Liver (tissue), 3 donors: ENCODE data around the gene RARG.

ENCODE experiments used
- ATF3 ChIP-seq: IDR thresholded peaks from 2 replicates; pipeline ENCODE4 v1.6.1; 2016; ENCODE audit warnings: antibody characterized with exemption
- CTCF ChIP-seq: fragments of 150-350 bp; IDR thresholded peaks from 2 replicates; pipeline ENCODE4 v1.5.1; 2017; ENCODE audit warnings: improper control_type of control experiment, low read depth, low read length; ENCODE audit not compliant: missing input control
- EGR1 ChIP-seq, 2 donors: IDR thresholded peaks; 2 replicates each; pipeline ENCODE4 v1.6.1; 2016 to 2018; ENCODE audit warnings: antibody characterized with exemption in 2 of 2, low read depth in 2 of 2
- FOXA1 ChIP-seq: IDR thresholded peaks from 2 replicates; pipeline ENCODE4 v1.6.1; 2016; ENCODE audit warnings: antibody characterized with exemption
- GABPA ChIP-seq, 2 donors: IDR thresholded peaks in 1 of 2; conservative IDR thresholded peaks in 1 of 2; 2 replicates each; pipeline ENCODE4 v1.6.1; 2016; ENCODE audit warnings: antibody characterized with exemption in 2 of 2, mild to moderate bottlenecking in 1 of 2, moderate library complexity in 1 of 2
- JUND ChIP-seq, 2 donors: IDR thresholded peaks; 2 replicates each; pipeline ENCODE4 v1.6.1; 2016; ENCODE audit warnings: antibody characterized with exemption in 2 of 2
- MAX ChIP-seq: IDR thresholded peaks from 2 replicates; pipeline ENCODE4 v1.6.1; 2016; ENCODE audit warnings: antibody characterized with exemption
- RAD21 ChIP-seq, 2 donors: IDR thresholded peaks; 2 replicates each; pipeline ENCODE4 v1.6.1; 2016; ENCODE audit warnings: antibody characterized with exemption in 2 of 2, mild to moderate bottlenecking in 2 of 2
- REST ChIP-seq: IDR thresholded peaks from 2 replicates; pipeline ENCODE4 v1.6.1; 2016; ENCODE audit warnings: antibody characterized with exemption, mild to moderate bottlenecking
- SP1 ChIP-seq: IDR thresholded peaks from 2 replicates; pipeline ENCODE4 v1.6.1; 2018; ENCODE audit warnings: antibody characterized with exemption, mild to moderate bottlenecking
- YY1 ChIP-seq: IDR thresholded peaks from 2 replicates; pipeline ENCODE4 v1.6.1; 2016; ENCODE audit warnings: antibody characterized with exemption, mild to moderate bottlenecking
- ZBTB33 ChIP-seq: IDR thresholded peaks from 2 replicates; pipeline ENCODE4 v1.6.1; 2016; ENCODE audit warnings: antibody characterized with exemption
- donor health status: healthy.
- donor health status: healthy.

GRCh38 chr12:53199700-53200099 is 32.3 kb downstream of the RARG start:
- no peak for TF ChIP-seq CTCF
- no peak for TF ChIP-seq YY1
- TF ChIP-seq GABPA (IDR thresholded peaks at IDR 0.05 in 1 of 2, conservative IDR thresholded peaks at IDR 0.05 in 1 of 2), result no peak
- TF ChIP-seq RAD21 (IDR thresholded peaks at IDR 0.05), result no peak
- no peak for TF ChIP-seq ZBTB33
- no peak for TF ChIP-seq FOXA1
- no peak for TF ChIP-seq REST
- no peak for TF ChIP-seq SP1
- TF ChIP-seq JUND (IDR thresholded peaks at IDR 0.05), result no peak
- no peak for TF ChIP-seq MAX
- no peak for TF ChIP-seq EGR1 (IDR thresholded peaks at IDR 0.05; ENCODE audit: low read depth in 2 of 2)
- no peak for TF ChIP-seq ATF3
